Retinal pigment epithelial cell (primary cell): ENCODE measurements around the gene IL6ST.

Experiments
- DNase-seq: peaks from one replicate; pipeline ENCODE4 v3.0.0-alpha.2; 2010; ENCODE audit warnings: low read depth
- H3K4me3 ChIP-seq: 2 replicates; pipeline ENCODE4 v1.5.1; 2011; ENCODE audit warnings: mild to moderate bottlenecking, low read length, control low read depth, moderate library complexity
- CTCF ChIP-seq: conservative IDR thresholded peaks from 2 replicates; pipeline ENCODE4 v1.5.1; 2011; ENCODE audit warnings: low read depth, low read length, control low read depth, inconsistent platforms

IL6ST gene

GRCh38 chr5:55900776-55901175 lies 94.0 kb downstream of the IL6ST start:
- no peak for TF ChIP-seq CTCF
- no peak for DNase-seq

GRCh38 chr5:55900068-55900467 lies 94.7 kb downstream of the IL6ST start:
- no peak for DNase-seq
- no peak for TF ChIP-seq CTCF
- H3K4me3 ChIP-seq = no peak overlapping the region

More at GRCh38 chr5:55900776-55901175, 94.0 kb downstream of the IL6ST start:
- no peak overlapping the region for H3K4me3 ChIP-seq

GRCh38 chr5:55899344-55899743 lies 95.4 kb downstream of the IL6ST start:
- no peak overlapping the region for H3K4me3 ChIP-seq
- no peak for DNase-seq
- no peak for TF ChIP-seq CTCF

GRCh38 chr5:55897905-55898304 lies 96.9 kb downstream of the IL6ST start:
- no peak for DNase-seq
- H3K4me3 ChIP-seq = no peak overlapping the region

GRCh38 chr5:55897206-55897894 lies 97.4 kb downstream of the IL6ST start:
- H3K4me3 ChIP-seq = no peak overlapping the region
- no peak for DNase-seq
- TF ChIP-seq CTCF = no peak

More at GRCh38 chr5:55897905-55898304, 96.9 kb downstream of the IL6ST start:
- no peak for TF ChIP-seq CTCF

GRCh38 chr5:55896663-55897062 lies 98.1 kb downstream of the IL6ST start:
- H3K4me3 ChIP-seq = no peak overlapping the region
- DNase-seq = no peak
- no peak for TF ChIP-seq CTCF

GRCh38 chr5:55896238-55896637 lies 98.5 kb downstream of the IL6ST start:
- DNase-seq = no peak
- no peak for TF ChIP-seq CTCF
- H3K4me3 ChIP-seq = no peak overlapping the region
